Uterus (tissue), 2 donors: ENCODE measurements around the gene GLT8D2.

Experiments
- POLR2A ChIP-seq, 2 donors: fragments of 450-650 bp; IDR thresholded peaks; one replicate each; pipeline ENCODE4 v1.6.1; 2016; ENCODE audit warnings: antibody characterized with exemption in 2 of 2, mild to moderate bottlenecking in 1 of 2, moderate library complexity in 1 of 2
- TF ChIP-seq, protein P1 (sequence below), 4 experiments: fragments of 200-600 bp in 2 of 4; fragments of 450-650 bp in 2 of 4; sonication (generic) in 2 of 4; IDR thresholded peaks; one replicate each; pipeline ENCODE4 v1.5.1; 2016 to 2019; ENCODE audit warnings: antibody characterized with exemption in 4 of 4, mild to moderate bottlenecking in 2 of 4, moderate library complexity in 1 of 4

DNA sequence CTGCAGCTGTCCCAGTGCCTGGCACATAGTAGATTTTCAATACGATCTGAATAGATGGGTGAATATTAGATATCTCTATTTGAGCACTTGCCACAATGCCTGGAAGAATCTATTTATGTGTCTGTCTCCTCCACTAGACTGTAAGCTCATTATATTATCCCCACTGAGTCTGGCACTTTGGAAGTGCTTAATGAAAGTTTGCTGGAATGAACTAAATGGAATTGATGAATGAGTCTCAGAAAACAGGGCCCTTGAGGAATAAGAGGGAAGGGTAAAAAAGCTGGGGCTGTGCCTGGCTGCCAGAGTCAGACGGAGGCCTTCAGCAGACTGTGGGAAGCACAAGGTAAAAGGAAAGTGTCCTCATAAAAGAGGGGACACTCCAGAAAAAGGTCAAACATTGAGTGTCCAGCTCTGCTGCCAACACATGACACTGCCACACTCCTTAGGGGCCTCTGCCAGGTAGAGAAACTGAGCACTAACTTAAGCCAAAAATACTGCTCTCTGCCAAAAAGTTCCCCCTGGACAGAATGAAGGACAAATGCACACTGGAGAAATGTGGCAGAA is 39.3 kb downstream of the GLT8D2 start:
- TF ChIP-seq, protein P1, sequence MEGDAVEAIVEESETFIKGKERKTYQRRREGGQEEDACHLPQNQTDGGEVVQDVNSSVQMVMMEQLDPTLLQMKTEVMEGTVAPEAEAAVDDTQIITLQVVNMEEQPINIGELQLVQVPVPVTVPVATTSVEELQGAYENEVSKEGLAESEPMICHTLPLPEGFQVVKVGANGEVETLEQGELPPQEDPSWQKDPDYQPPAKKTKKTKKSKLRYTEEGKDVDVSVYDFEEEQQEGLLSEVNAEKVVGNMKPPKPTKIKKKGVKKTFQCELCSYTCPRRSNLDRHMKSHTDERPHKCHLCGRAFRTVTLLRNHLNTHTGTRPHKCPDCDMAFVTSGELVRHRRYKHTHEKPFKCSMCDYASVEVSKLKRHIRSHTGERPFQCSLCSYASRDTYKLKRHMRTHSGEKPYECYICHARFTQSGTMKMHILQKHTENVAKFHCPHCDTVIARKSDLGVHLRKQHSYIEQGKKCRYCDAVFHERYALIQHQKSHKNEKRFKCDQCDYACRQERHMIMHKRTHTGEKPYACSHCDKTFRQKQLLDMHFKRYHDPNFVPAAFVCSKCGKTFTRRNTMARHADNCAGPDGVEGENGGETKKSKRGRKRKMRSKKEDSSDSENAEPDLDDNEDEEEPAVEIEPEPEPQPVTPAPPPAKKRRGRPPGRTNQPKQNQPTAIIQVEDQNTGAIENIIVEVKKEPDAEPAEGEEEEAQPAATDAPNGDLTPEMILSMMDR (IDR thresholded peaks at IDR 0.05) = no peak
- no peak for TF ChIP-seq POLR2A (IDR thresholded peaks at IDR 0.05)
